ENCODE data around the gene CMIP. TPM values are rescaled to one million over a fixed set of nuclear protein-coding genes. Genes with fewer than 3 reads are reported as not detected.

CMIP gene
- total RNA-seq, 1 experiment from 2014 or later: 4.9 TPM

GRCh38 chr16:81544700-81545271, 100.2 kb downstream of the CMIP start:
- DNase-seq (ENCODE audit: extremely low read depth, low read depth): no peak

GRCh38 chr16:81545470-81546250, 101.1 kb downstream of the CMIP start:
- no peak for DNase-seq (ENCODE audit: extremely low read depth, low read depth)

GRCh38 chr16:81546781-81547180, 102.2 kb downstream of the CMIP start:
- DNase-seq (ENCODE audit: extremely low read depth, low read depth): no peak

- no peak for DNase-seq (ENCODE audit: extremely low read depth, low read depth)
Observed at GRCh38 chr16:81547194-81547938, 102.8 kb downstream of the CMIP start.

GRCh38 chr16:81547939-81548216, 103.3 kb downstream of the CMIP start:
- no peak for DNase-seq (ENCODE audit: extremely low read depth, low read depth)

GRCh38 chr16:81548551-81548875, 103.9 kb downstream of the CMIP start:
- no peak for DNase-seq (ENCODE audit: extremely low read depth, low read depth)

- DNase-seq (ENCODE audit: extremely low read depth, low read depth): no peak
Observed at GRCh38 chr16:81548876-81549546, 104.4 kb downstream of the CMIP start.

- DNase-seq (ENCODE audit: extremely low read depth, low read depth): no peak
Observed at GRCh38 chr16:81549547-81550431, 105.2 kb downstream of the CMIP start.

GRCh38 chr16:81550432-81550808, 105.8 kb downstream of the CMIP start:
- DNase-seq (ENCODE audit: extremely low read depth, low read depth): no peak

- no peak for DNase-seq (ENCODE audit: extremely low read depth, low read depth)
Observed at GRCh38 chr16:81551151-81551808, 106.7 kb downstream of the CMIP start.

GRCh38 chr16:81551821-81552304, 107.3 kb downstream of the CMIP start:
- DNase-seq (ENCODE audit: extremely low read depth, low read depth): no peak

- DNase-seq (ENCODE audit: extremely low read depth, low read depth): no peak
Observed at GRCh38 chr16:81552743-81553079, 108.1 kb downstream of the CMIP start.

- DNase-seq (ENCODE audit: extremely low read depth, low read depth): no peak
Observed at GRCh38 chr16:81553080-81553813, 108.6 kb downstream of the CMIP start.

GRCh38 chr16:81553814-81554675, 109.4 kb downstream of the CMIP start:
- no peak for DNase-seq (ENCODE audit: extremely low read depth, low read depth)

- DNase-seq (ENCODE audit: extremely low read depth, low read depth): no peak
Observed at GRCh38 chr16:81554979-81555378, 110.4 kb downstream of the CMIP start.

- DNase-seq (ENCODE audit: extremely low read depth, low read depth): no peak
Observed at GRCh38 chr16:81555660-81556059, 111.1 kb downstream of the CMIP start.

- DNase-seq (ENCODE audit: extremely low read depth, low read depth): no peak
Observed at GRCh38 chr16:81556715-81557284, 112.2 kb downstream of the CMIP start.

GRCh38 chr16:81558077-81558443, 113.5 kb downstream of the CMIP start:
- DNase-seq (ENCODE audit: extremely low read depth, low read depth): no peak

Data from NCI-H460 (cell line).